ENCODE data around the gene SNORC. TPM values are rescaled to one million over a fixed set of nuclear protein-coding genes. Genes with fewer than 3 reads are reported as not detected.

Gene SNORC
- total and polyA plus RNA-seq, 10 donors = 0.68 to 5.1 (median 1.3) TPM

DNA sequence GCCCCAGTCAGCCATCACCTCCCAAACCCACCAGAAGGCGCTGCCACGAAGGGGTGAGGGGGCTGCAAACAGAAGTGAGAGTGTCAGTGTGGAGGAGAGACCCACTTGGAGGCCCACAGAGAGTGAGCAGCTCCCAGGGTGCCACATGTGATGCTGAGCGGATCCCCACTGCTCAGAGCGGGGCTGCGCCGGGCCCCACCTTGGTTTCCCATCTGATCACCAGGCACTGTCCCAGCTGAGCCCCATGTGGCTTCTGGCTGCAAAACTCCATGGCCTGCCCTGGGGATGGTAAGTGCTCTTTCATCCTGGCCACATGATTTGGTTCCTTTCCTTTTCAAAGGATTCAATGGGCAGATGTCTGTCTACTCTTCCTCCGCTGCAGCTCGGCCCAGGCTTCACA, 23.8 kb downstream of the SNORC start:
- no peaks in the 10 kb centered on the region for H3K36me3 ChIP-seq
- no peaks in the 10 kb centered on the region for H3K9me3 ChIP-seq
- no peak overlapping the region for H3K4me3 ChIP-seq
- TF ChIP-seq POLR2AphosphoS5 (IDR thresholded peaks at IDR 0.05) (no peak), POLR2A (IDR thresholded peaks at IDR 0.05) (no peak)
- TF ChIP-seq, protein P1, sequence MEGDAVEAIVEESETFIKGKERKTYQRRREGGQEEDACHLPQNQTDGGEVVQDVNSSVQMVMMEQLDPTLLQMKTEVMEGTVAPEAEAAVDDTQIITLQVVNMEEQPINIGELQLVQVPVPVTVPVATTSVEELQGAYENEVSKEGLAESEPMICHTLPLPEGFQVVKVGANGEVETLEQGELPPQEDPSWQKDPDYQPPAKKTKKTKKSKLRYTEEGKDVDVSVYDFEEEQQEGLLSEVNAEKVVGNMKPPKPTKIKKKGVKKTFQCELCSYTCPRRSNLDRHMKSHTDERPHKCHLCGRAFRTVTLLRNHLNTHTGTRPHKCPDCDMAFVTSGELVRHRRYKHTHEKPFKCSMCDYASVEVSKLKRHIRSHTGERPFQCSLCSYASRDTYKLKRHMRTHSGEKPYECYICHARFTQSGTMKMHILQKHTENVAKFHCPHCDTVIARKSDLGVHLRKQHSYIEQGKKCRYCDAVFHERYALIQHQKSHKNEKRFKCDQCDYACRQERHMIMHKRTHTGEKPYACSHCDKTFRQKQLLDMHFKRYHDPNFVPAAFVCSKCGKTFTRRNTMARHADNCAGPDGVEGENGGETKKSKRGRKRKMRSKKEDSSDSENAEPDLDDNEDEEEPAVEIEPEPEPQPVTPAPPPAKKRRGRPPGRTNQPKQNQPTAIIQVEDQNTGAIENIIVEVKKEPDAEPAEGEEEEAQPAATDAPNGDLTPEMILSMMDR (IDR thresholded peaks at IDR 0.05 in 8 of 11, conservative IDR thresholded peaks at IDR 0.05 in 3 of 11) = no peak
- 81 to 97% (median 96%) methylated on average over 7 to 8 of the region's 8 CpGs for WGBS, 5 donors
- H3K27ac ChIP-seq = no peak overlapping the region
- intact Hi-C loops (cut with DNase I; ENCODE audit: low total_unique reads) = no loop called here
- DNase-seq = no peak
- peaks cover 0 to 12% (median 4%) of the 10 kb centered on the region in 6 donors for H3K4me1 ChIP-seq
- peaks cover 0 to 39% (median 0%) of the 10 kb centered on the region in 7 donors for H3K27me3 ChIP-seq (replicated peaks in 1 of 7)

GRCh38 chr2:232894251-232894650, 24.2 kb downstream of the SNORC start:
- DNase-seq = peak; percentile 65
- Histone ChIP-seq H3K36me3 (no peaks in the 10 kb centered on the region), H3K9me3 (no peaks in the 10 kb centered on the region), H3K4me3 (no peak overlapping the region), H3K27me3 (replicated peaks in 1 of 7) (peaks cover 0 to 39% (median 0%) of the 10 kb centered on the region in 7 donors), H3K27ac (no peak overlapping the region), H3K4me1 (peaks cover 0 to 12% (median 4%) of the 10 kb centered on the region in 6 donors)
- TF ChIP-seq POLR2AphosphoS5 (IDR thresholded peaks at IDR 0.05) = no peak
- no peak for TF ChIP-seq POLR2A (IDR thresholded peaks at IDR 0.05)
- TF ChIP-seq, protein P1 (IDR thresholded peaks at IDR 0.05 in 8 of 11, conservative IDR thresholded peaks at IDR 0.05 in 3 of 11) = no peak
- 82 to 96% (median 88%) methylated on average over 8 to 9 of the region's 9 CpGs for WGBS, 5 donors
- intact Hi-C loops (cut with DNase I; ENCODE audit: low total_unique reads) = no loop called here

- no peaks in the 10 kb centered on the region for H3K36me3 ChIP-seq
- DNase-seq = no peak
- no peak for TF ChIP-seq POLR2AphosphoS5 (IDR thresholded peaks at IDR 0.05)
- TF ChIP-seq POLR2A (IDR thresholded peaks at IDR 0.05) = no peak
- TF ChIP-seq, protein P1 (IDR thresholded peaks at IDR 0.05 in 8 of 11, conservative IDR thresholded peaks at IDR 0.05 in 3 of 11) = no peak
- peaks cover 0 to 39% (median 0%) of the 10 kb centered on the region in 7 donors for H3K27me3 ChIP-seq (replicated peaks in 1 of 7)
- H3K27ac ChIP-seq = no peak overlapping the region
- peaks cover 0 to 12% (median 4%) of the 10 kb centered on the region in 6 donors for H3K4me1 ChIP-seq
- no peak overlapping the region for H3K4me3 ChIP-seq
- H3K9me3 ChIP-seq = no peaks in the 10 kb centered on the region
- WGBS, 5 donors = 86 to 92% (median 89%) methylated on average over 19 of the region's 19 CpGs
- intact Hi-C loops (cut with DNase I; ENCODE audit: low total_unique reads) = no loop called here
Observed at GRCh38 chr2:232894746-232895145, 24.7 kb downstream of the SNORC start.

DNA sequence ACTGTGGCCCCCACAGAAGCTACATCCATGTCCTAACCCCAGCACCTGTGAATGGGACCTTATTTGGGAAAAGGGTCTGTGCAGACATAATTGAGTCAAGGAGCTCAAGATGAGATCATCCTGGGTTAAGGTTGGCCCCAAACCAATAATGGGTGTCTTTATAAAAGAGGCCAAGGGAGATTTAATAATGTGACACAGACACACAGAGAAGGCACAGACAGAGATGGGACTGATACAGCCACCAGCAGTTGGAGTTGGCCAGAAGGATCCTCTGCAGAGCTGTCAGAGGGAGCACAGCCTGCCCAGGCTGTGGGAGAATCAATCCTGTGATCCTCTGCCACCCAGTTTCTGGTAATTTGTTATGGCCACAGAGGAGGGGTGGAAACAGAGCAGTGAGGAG, 26.0 kb downstream of the SNORC start:
- intact Hi-C loops (cut with DNase I; ENCODE audit: low total_unique reads) = no loop called here
- H3K4me3 ChIP-seq = no peak overlapping the region
- peaks cover 0 to 6% (median 2%) of the 10 kb centered on the region in 6 donors for H3K4me1 ChIP-seq
- no peak overlapping the region for H3K27ac ChIP-seq
- DNase-seq = no peak
- no peaks in the 10 kb centered on the region for H3K36me3 ChIP-seq
- H3K9me3 ChIP-seq = no peaks in the 10 kb centered on the region
- TF ChIP-seq POLR2AphosphoS5 (IDR thresholded peaks at IDR 0.05) = no peak
- TF ChIP-seq, protein P1 (IDR thresholded peaks at IDR 0.05 in 8 of 11, conservative IDR thresholded peaks at IDR 0.05 in 3 of 11) = no peak
- no peak for TF ChIP-seq POLR2A (IDR thresholded peaks at IDR 0.05)
- H3K27me3 ChIP-seq (replicated peaks in 1 of 7) = peaks cover 0 to 33% (median 0%) of the 10 kb centered on the region in 7 donors
